Measurements from ENCODE around the gene UBR4.
"Not testable (repeated sequence)": the region's sequence is repeated elsewhere in the genome, so short reads cannot be mapped to it uniquely, and the experiment has no call there.

UBR4 gene

DNA sequence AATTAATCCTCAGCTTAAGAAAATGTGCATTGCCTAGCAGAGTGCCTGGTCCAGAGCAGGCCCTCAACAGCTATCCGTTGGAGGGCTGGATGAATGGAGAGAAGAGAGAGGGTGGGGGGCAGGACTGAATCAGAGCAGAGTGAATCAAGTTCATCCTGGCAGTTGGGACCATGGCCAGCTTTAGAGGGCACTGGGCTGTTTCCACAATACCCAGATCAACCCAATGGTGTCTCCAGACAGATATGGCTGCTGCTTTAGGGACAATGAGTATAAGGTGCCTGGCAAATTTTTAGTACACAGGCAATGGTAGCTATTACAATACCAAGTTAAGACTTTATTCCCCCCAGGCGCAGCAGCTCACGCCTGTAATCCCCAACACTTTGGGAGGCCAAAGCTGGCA lies 24.2 kb upstream of the UBR4 start:
- Histone ChIP-seq H3K36me3 (ENCODE audit: control insufficient read depth, insufficient read depth, low read length, severe bottlenecking) (peaks cover 89% of the 10 kb centered on the region), H3K9me3 (ENCODE audit: control insufficient read depth, low read length) (no peaks in the 10 kb centered on the region), H3K9ac (ENCODE audit: low read length) (no peak overlapping the region), H3K27me3 (replicated peaks; ENCODE audit: control insufficient read depth, insufficient read depth, low read length) (no peaks in the 10 kb centered on the region), H3K4me3 (ENCODE audit: low read length) (no peak overlapping the region), H3K4me1 (ENCODE audit: control insufficient read depth, insufficient read depth, low read length) (peaks cover 10% of the 10 kb centered on the region)
- no peak for DNase-seq (ENCODE audit: low read depth)

DNA sequence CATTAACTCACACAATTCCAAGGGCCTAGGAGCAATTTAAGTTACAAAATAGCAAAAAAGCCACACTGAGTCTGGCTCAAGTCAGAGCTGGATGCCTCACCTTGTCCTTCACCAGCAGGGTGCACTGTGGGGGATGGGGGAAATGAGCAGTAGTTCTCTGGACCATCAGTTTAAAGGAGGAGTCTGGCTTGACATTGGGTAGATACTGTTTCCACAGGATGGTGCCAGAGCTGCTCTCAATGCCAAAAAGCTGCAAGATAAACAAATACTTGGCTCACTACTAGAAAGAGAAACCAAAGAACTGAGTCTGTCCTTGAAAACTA lies 22.4 kb upstream of the UBR4 start:
- peak; percentile 83 for DNase-seq (ENCODE audit: low read depth)
- H3K4me1 ChIP-seq (ENCODE audit: control insufficient read depth, insufficient read depth, low read length) = peaks cover 10% of the 10 kb centered on the region

DNA sequence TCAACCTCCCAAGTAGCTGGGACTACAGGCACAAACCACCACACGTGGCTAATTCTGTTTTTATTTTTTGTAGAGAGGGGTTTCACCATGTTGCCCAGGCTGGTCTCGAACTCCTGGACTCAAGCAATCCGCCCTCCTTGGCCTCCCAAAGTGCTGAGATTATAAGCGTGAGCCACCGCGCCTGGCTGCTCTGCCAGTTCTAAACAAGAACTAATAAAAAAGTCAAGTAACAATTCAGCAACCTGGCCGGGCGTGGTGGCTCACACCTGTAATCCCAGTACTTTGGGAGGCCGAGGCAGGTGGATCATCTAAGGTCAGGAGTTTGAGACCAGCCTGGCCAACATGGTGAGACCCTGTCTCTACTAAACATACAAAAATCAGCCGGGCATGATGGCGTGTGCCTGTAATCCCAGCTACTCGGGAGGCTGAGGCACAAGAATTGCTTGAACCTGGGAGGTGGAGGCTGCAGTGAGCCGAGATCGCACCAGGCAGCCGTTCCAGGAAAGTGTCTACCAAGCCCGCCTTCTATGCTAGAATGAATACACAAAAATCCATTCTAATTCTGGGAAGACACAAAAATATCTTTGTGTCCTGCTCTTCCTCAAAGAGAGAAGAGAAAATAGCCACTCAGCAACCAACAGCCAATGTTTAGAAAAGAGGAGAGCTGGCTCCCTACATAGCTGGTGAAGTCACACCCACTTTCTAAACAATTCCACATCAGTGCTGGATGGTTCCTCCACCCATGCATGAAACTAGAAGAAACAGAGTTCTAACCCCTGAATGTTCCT lies 21.9 kb upstream of the UBR4 start:
- H3K9me3 ChIP-seq (ENCODE audit: control insufficient read depth, low read length) = not testable (repeated sequence)

More for the DNA sequence above, 22.4 kb upstream of the UBR4 start:
- peaks cover 83% of the 10 kb centered on the region for H3K36me3 ChIP-seq (ENCODE audit: control insufficient read depth, insufficient read depth, low read length, severe bottlenecking)
- H3K9me3 ChIP-seq (ENCODE audit: control insufficient read depth, low read length) = no peaks in the 10 kb centered on the region
- no peak overlapping the region for H3K9ac ChIP-seq (ENCODE audit: low read length)
- H3K27me3 ChIP-seq (replicated peaks; ENCODE audit: control insufficient read depth, insufficient read depth, low read length) = no peaks in the 10 kb centered on the region
- no peak overlapping the region for H3K4me3 ChIP-seq (ENCODE audit: low read length)

DNA sequence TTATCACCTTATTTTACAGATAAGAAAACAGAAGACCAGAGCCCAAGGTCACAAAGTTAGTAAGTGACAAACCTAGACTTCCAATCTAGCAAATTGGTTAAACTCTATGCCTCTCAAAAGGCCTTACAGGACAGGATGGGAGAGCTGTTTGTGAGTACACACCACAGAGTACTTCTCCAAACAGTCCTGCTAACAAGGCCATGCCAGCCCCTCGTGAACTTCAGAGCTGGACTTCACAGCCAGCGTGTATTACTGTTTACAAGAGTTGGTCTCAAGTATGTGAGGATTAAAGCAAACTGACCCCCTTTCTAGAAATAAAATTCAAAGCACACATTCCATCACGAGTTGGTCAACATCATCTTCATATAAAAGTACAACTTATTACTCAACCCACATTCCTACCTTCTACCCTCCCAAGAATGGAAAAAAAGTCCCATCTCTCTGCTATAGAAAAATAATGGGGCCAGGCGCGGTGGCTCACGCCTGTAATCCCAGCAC lies 19.8 kb upstream of the UBR4 start:
- H3K27me3 ChIP-seq (replicated peaks; ENCODE audit: control insufficient read depth, insufficient read depth, low read length) = no peaks in the 10 kb centered on the region
- peaks cover 10% of the 10 kb centered on the region for H3K4me1 ChIP-seq (ENCODE audit: control insufficient read depth, insufficient read depth, low read length)
- H3K9me3 ChIP-seq (ENCODE audit: control insufficient read depth, low read length) = no peaks in the 10 kb centered on the region
- no peak overlapping the region for H3K4me3 ChIP-seq (ENCODE audit: low read length)
- peak; percentile 24 for DNase-seq (ENCODE audit: low read depth)
- peaks cover 89% of the 10 kb centered on the region for H3K36me3 ChIP-seq (ENCODE audit: control insufficient read depth, insufficient read depth, low read length, severe bottlenecking)
- H3K9ac ChIP-seq (ENCODE audit: low read length) = no peak overlapping the region

More for the DNA sequence above, 21.9 kb upstream of the UBR4 start:
- H3K4me3 ChIP-seq (ENCODE audit: low read length); DNase-seq (ENCODE audit: low read depth); H3K9ac ChIP-seq (ENCODE audit: low read length); H3K27me3 ChIP-seq (replicated peaks; ENCODE audit: control insufficient read depth, insufficient read depth, low read length); H3K4me1 ChIP-seq (ENCODE audit: control insufficient read depth, insufficient read depth, low read length): not testable (repeated sequence)
- H3K36me3 ChIP-seq (ENCODE audit: control insufficient read depth, insufficient read depth, low read length, severe bottlenecking) = peaks cover 83% of the 10 kb centered on the region

DNA sequence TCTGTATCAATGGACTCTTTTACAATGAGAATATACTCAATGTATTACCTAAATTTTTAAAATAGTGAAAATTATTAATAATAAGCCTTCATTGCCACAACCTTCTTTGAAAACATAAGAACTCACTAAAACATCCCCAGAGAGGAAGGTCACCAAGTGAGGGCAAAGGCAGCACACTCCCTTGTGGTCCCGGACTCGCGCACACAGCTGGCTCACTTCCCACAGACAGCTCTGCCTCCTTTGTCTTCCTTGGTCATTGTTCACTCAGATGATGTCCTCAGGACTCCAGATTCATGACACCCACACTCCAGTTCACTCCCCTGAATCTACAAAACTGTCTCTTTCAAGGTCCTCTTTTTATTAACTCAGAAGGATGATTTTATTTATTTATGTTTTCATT lies 19.2 kb upstream of the UBR4 start:
- Histone ChIP-seq H3K9me3 (ENCODE audit: control insufficient read depth, low read length) (no peaks in the 10 kb centered on the region), H3K4me1 (ENCODE audit: control insufficient read depth, insufficient read depth, low read length) (peaks cover 10% of the 10 kb centered on the region), H3K9ac (ENCODE audit: low read length) (no peak overlapping the region), H3K4me3 (ENCODE audit: low read length) (no peak overlapping the region), H3K27me3 (replicated peaks; ENCODE audit: control insufficient read depth, insufficient read depth, low read length) (no peaks in the 10 kb centered on the region), H3K36me3 (ENCODE audit: control insufficient read depth, insufficient read depth, low read length, severe bottlenecking) (peaks cover 91% of the 10 kb centered on the region)
- no peak for DNase-seq (ENCODE audit: low read depth)

DNA sequence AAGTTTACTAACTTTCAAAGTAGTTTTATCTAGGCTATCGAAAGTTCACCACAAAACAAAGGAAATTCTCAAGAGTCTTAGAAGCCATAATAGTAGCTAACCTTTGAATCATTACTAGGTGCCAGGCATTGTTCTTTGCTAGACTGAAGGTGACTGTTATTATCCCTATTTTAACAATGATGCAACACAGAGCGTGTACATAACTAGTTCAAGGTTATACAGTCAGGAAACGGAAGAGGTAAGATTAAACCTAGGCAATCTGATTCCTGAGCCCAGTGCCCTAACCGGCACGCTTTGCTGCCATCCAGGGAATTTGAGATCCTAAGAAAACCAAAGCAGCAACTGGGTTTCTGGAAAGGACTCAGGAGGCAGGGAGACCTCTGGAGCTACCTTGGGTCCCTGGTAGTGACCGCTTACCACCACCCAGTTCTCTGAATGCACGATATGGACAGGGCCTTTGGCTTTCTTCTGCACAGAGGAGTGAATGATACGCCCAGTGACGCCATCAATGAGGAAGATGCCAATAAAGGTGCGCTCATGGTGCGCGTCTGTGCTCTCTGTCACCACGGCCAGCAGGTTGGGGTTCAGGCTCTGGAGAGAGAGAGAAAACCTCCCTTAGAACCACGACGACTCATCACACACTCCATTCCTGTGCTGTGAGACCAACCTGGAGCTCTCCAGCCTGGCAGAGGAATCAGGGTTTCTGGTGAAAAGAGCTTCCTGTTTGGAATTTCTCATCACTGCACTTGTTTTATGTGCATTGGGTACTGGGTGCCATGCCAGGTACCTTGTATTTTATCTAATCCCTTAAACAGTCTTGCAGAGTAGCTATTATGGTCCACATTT lies 13.1 kb upstream of the UBR4 start:
- Histone ChIP-seq H3K36me3 (ENCODE audit: control insufficient read depth, insufficient read depth, low read length, severe bottlenecking) (peaks cover 93% of the 10 kb centered on the region), H3K27me3 (replicated peaks; ENCODE audit: control insufficient read depth, insufficient read depth, low read length) (no peaks in the 10 kb centered on the region), H3K4me1 (ENCODE audit: control insufficient read depth, insufficient read depth, low read length) (no peaks in the 10 kb centered on the region), H3K4me3 (ENCODE audit: low read length) (no peak overlapping the region), H3K9ac (ENCODE audit: low read length) (no peak overlapping the region), H3K9me3 (ENCODE audit: control insufficient read depth, low read length) (no peaks in the 10 kb centered on the region)
- no peak for DNase-seq (ENCODE audit: low read depth)

DNA sequence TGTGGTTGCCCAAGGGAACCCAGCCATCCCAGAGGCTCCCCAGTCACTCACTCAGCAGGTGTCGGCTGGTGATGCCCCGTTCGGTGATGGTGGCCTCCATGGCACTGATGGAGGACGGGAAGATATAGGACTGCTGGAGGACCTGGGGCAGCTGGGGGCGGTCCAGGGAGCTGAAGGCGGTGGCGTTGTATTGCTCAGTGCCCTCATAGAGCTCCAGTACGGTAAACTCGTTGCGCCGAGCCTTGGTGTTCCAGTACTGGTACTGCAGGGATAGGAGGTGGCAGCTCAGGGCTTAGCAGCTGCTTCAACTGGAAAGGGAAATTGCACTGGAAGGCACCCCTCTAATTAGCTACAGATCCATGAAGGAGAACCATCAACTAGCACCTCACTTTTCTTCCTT lies 12.5 kb upstream of the UBR4 start:
- no peak for DNase-seq (ENCODE audit: low read depth)
- no peaks in the 10 kb centered on the region for H3K27me3 ChIP-seq (replicated peaks; ENCODE audit: control insufficient read depth, insufficient read depth, low read length)
- H3K9ac ChIP-seq (ENCODE audit: low read length) = no peak overlapping the region
- H3K36me3 ChIP-seq (ENCODE audit: control insufficient read depth, insufficient read depth, low read length, severe bottlenecking) = peaks cover 95% of the 10 kb centered on the region
- no peaks in the 10 kb centered on the region for H3K9me3 ChIP-seq (ENCODE audit: control insufficient read depth, low read length)
- H3K4me1 ChIP-seq (ENCODE audit: control insufficient read depth, insufficient read depth, low read length) = peaks cover 6% of the 10 kb centered on the region
- H3K4me3 ChIP-seq (ENCODE audit: low read length) = no peak overlapping the region

DNA sequence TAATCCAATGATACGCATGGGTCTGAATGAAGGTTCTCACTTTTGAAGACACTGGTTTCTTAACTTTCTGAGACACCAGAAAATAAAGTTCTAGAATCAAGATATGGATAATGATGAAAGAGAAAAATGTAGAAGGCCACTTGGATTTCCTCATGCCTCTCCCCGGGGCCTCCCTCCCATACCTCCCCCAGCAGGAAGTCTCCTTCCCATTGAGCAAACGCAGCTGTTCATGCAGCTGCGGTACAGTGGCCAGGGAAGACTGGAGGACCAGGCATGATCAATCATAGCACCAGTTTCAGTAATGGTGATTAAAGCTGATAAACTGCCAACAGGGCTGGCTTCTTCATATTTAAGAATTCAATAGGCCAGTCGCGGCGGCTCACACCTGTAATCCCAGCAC lies 10.9 kb upstream of the UBR4 start:
- Histone ChIP-seq H3K4me3 (ENCODE audit: low read length) (no peak overlapping the region), H3K27me3 (replicated peaks; ENCODE audit: control insufficient read depth, insufficient read depth, low read length) (no peaks in the 10 kb centered on the region), H3K36me3 (ENCODE audit: control insufficient read depth, insufficient read depth, low read length, severe bottlenecking) (peaks cover 94% of the 10 kb centered on the region), H3K9ac (ENCODE audit: low read length) (no peak overlapping the region), H3K4me1 (ENCODE audit: control insufficient read depth, insufficient read depth, low read length) (peaks cover 6% of the 10 kb centered on the region), H3K9me3 (ENCODE audit: control insufficient read depth, low read length) (no peaks in the 10 kb centered on the region)
- no peak for DNase-seq (ENCODE audit: low read depth)

DNA sequence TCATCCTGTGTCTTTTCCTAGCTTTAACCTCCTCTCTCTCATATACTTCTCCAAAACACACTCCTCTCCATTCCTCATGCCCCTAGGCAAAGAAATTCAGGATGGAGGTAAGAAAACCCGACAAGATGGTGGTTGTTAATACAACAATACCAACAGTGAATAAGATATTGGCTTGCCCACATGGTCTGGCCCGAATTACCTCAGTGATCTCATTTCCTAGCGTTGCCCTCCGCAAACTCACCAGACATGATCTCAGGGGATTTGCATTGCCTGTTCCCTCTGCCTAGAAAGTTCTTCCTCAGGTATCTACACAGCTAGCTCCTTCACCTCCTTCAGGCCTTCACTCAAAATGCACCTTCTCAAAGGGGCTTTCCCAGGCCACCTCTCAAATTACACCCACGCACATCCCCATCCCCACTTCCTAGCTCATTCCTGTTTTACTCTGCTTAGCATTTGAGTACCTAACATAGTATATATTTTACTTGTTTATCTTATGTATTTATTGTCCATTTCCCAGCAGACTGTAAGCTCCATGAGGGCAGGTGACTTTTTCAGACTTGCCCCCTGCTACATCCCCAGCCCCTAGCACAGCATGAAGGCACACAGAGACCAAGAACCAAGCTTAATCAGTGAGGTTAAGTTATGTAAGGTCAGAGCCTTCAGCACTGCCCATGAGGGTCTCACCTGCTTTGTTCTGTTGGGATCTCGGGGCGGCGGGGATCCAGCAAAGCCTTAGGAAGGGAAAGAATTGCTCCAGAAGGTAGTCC lies 10.2 kb upstream of the UBR4 start:
- no peak overlapping the region for H3K9ac ChIP-seq (ENCODE audit: low read length)

DNA sequence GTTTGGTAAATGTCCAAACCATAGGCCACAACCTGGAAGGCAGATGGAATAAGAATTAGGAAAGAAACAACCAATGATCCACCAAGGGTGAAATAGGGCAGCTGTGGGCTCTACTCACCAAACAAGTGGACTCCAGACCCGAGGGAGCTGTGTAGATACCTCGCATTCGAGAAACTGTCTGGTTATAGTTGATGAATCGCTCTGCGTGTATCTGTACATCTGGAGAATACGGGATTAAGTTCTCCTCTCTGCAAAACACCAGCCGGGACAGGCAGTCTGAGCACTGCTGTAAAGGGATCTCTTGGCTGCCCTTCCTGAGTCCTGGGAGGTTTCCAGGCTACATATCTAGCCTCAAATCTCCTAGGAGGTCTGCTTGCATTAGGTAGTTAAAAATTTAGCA lies 9.4 kb upstream of the UBR4 start:
- no peak overlapping the region for H3K9ac ChIP-seq (ENCODE audit: low read length)
- H3K9me3 ChIP-seq (ENCODE audit: control insufficient read depth, low read length) = no peaks in the 10 kb centered on the region
- H3K4me3 ChIP-seq (ENCODE audit: low read length) = no peak overlapping the region
- H3K36me3 ChIP-seq (ENCODE audit: control insufficient read depth, insufficient read depth, low read length, severe bottlenecking) = peaks cover 82% of the 10 kb centered on the region
- no peaks in the 10 kb centered on the region for H3K27me3 ChIP-seq (replicated peaks; ENCODE audit: control insufficient read depth, insufficient read depth, low read length)
- peaks cover 6% of the 10 kb centered on the region for H3K4me1 ChIP-seq (ENCODE audit: control insufficient read depth, insufficient read depth, low read length)
- DNase-seq (ENCODE audit: low read depth) = no peak

More for the DNA sequence above, 10.2 kb upstream of the UBR4 start:
- H3K4me3 ChIP-seq (ENCODE audit: low read length) = no peak overlapping the region
- H3K9me3 ChIP-seq (ENCODE audit: control insufficient read depth, low read length) = no peaks in the 10 kb centered on the region
- peaks cover 6% of the 10 kb centered on the region for H3K4me1 ChIP-seq (ENCODE audit: control insufficient read depth, insufficient read depth, low read length)
- H3K36me3 ChIP-seq (ENCODE audit: control insufficient read depth, insufficient read depth, low read length, severe bottlenecking) = peaks cover 89% of the 10 kb centered on the region
- H3K27me3 ChIP-seq (replicated peaks; ENCODE audit: control insufficient read depth, insufficient read depth, low read length) = no peaks in the 10 kb centered on the region
- DNase-seq (ENCODE audit: low read depth) = no peak

DNA sequence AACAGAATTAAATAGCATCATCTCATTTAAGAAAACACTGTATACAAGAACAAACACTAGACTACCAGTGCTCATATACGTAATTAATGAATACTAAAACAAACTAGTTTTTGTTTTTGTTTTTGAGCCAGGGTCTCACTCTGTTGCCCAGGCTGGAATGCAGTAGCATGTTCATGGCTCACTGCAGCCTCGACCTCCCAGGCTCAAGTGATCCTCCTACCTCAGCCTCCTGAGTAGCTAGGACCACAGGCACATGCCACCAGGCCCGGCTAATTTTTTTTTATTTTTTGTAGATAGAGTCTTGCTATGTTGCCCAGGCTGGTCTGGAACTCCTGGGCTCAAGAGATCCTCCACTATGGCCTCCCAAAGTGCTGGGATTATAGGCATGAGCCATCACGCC lies 6.5 kb upstream of the UBR4 start:
- Histone ChIP-seq H3K4me1 (ENCODE audit: control insufficient read depth, insufficient read depth, low read length) (peaks cover 22% of the 10 kb centered on the region), H3K36me3 (ENCODE audit: control insufficient read depth, insufficient read depth, low read length, severe bottlenecking) (peaks cover 76% of the 10 kb centered on the region)
- H3K4me3 ChIP-seq (ENCODE audit: low read length); H3K9ac ChIP-seq (ENCODE audit: low read length); H3K9me3 ChIP-seq (ENCODE audit: control insufficient read depth, low read length); DNase-seq (ENCODE audit: low read depth); H3K27me3 ChIP-seq (replicated peaks; ENCODE audit: control insufficient read depth, insufficient read depth, low read length): not testable (repeated sequence)

Measured in adipocyte (in vitro differentiated cells).